Muscle layer of duodenum (tissue), 2 donors: ENCODE results near the gene CREB3.

Experiments
- H3K27ac ChIP-seq: one replicate; pipeline ENCODE4 v1.7.0; 2013; ENCODE audit warnings: mild to moderate bottlenecking, low read length
- H3K27me3 ChIP-seq: one replicate; pipeline ENCODE4 v1.7.0; 2013; ENCODE audit warnings: low read depth, mild to moderate bottlenecking, control low read depth, low read length
- H3K36me3 ChIP-seq, 2 donors: one replicate each; pipeline ENCODE4 v1.7.0; 2013; ENCODE audit warnings: low read length in 2 of 2, control low read depth in 1 of 2, mild to moderate bottlenecking in 1 of 2; ENCODE audit not compliant: insufficient read depth in 2 of 2, control insufficient read depth in 1 of 2
- H3K4me1 ChIP-seq, 2 donors: one replicate each; pipeline ENCODE4 v1.7.0; 2013; ENCODE audit warnings: low read length in 2 of 2, mild to moderate bottlenecking in 2 of 2, control low read depth in 1 of 2, moderate library complexity in 1 of 2; ENCODE audit not compliant: insufficient read depth in 2 of 2, control insufficient read depth in 1 of 2
- H3K4me3 ChIP-seq, 2 donors: one replicate each; pipeline ENCODE4 v1.7.0; 2013; ENCODE audit warnings: low read length in 2 of 2, low read depth in 1 of 2, mild to moderate bottlenecking in 1 of 2
- H3K9me3 ChIP-seq, 2 donors: one replicate each; pipeline ENCODE4 v1.7.0; 2013; ENCODE audit warnings: low read length in 2 of 2, control low read depth in 1 of 2, mild to moderate bottlenecking in 1 of 2; ENCODE audit not compliant: control insufficient read depth in 1 of 2
- donor health status: healthy.

CREB3 gene, protein sequence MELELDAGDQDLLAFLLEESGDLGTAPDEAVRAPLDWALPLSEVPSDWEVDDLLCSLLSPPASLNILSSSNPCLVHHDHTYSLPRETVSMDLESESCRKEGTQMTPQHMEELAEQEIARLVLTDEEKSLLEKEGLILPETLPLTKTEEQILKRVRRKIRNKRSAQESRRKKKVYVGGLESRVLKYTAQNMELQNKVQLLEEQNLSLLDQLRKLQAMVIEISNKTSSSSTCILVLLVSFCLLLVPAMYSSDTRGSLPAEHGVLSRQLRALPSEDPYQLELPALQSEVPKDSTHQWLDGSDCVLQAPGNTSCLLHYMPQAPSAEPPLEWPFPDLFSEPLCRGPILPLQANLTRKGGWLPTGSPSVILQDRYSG

DNA sequence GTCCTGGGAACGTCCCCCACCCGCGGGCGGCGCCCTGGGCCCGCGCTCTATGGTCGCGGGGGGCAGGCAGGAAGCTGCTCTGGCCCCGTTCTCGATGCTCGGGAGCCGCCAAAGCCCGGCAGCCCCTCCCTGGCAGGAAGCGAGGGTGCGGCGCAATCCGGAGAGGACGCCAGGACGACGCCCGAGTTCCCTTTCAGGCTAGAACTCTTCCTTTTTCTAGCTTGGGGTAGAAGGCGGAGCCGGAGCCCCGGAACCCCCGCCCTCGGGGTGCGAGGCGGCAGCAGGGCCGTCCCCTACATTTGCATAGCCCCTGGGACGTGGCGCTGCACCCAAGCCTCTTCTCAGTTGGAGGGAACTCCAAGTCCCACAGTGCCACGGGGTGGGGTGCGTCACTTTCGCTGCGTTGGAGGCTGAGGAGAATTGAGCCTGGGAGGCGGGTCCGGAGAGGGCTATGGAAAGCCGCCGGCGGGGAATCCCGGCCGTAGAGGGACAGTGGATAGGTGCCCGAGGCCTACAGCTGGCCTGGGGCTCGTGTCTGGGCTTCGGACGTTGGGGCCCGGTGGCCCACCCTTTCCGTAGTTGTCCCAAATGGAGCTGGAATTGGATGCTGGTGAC, at the start of gene CREB3, which contains the start of gene TLN1:
TSS of gene CREB3 (plus strand) at position 482 of the 615 bp plus-strand sequence. CDS start at position 589, 107 bp downstream.
TSS of gene TLN1 (minus strand) at position 11 of the 615 bp plus-strand sequence. CDS start 6,501 bp downstream, outside the sequence.
- Histone ChIP-seq H3K9me3 (no peaks in the 10 kb centered on the region), H3K4me1 (peaks cover 34 to 52% of the 10 kb centered on the region in 2 donors), H3K27ac (peak within 1 kb of the TSS; percentile 97)

DNA sequence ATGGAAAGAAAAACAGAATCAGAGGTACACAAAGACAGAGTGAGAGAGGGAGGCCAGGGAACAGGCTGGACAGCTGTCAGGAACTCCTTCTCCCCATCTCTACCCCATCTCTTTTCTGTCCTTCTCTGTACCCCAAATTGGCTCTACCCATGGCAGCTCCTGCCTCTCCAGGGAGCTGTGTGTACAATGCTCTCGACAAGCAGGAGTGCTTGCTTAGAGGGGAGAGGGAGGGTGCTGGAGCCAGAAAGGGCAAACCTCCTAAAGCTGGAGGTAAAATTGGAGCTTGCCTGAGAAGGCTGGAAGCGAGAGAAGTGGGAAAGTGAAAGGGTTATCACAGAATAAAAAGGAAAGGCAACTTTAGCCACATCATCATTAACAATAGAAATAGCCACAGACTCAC, 49.1 kb upstream of the CREB3 start:
- no peaks in the 10 kb centered on the region for H3K9me3 ChIP-seq
- peaks cover 26 to 43% of the 10 kb centered on the region in 2 donors for H3K36me3 ChIP-seq
- H3K27ac ChIP-seq: no peak overlapping the region
- H3K4me3 ChIP-seq: peak overlapping the region; percentile 7 to 78
- H3K4me1 ChIP-seq: peaks cover 0 to 33% of the 10 kb centered on the region in 2 donors
- H3K27me3 ChIP-seq: no peaks in the 10 kb centered on the region

More for the DNA sequence above, at the start of gene CREB3, which contains the start of gene TLN1:
- peak within 1 kb of the TSS; percentile 77 to 90 for H3K4me3 ChIP-seq
- H3K36me3 ChIP-seq: peaks cover 28% of the 10 kb centered on the region in 2 donors
- no peaks in the 10 kb centered on the region for H3K27me3 ChIP-seq

DNA sequence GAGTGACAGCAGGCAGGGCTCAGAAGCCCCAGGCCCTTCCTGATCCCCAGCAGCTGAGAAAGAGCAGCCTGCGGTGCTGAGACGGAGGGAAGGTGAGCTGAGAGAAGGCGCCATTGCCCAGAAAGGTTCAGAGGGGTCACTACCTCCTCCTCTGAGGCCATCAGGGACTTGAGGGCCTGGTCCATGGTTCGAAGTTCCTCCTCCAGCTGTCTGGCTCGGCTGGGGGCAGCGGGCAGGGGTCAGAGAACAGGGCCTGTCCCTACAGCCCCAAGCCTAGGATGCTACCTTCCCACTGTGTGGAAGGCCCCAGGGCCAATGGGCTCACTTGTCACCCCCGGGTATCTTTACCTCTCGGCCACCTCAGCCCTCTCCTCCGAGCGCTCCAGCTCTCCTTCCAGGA, 47.5 kb upstream of the CREB3 start:
- Histone ChIP-seq H3K4me1 (peaks cover 0 to 33% of the 10 kb centered on the region in 2 donors), H3K9me3 (no peaks in the 10 kb centered on the region), H3K27ac (peak overlapping the region; percentile 47), H3K36me3 (peaks cover 26 to 43% of the 10 kb centered on the region in 2 donors), H3K27me3 (no peaks in the 10 kb centered on the region), H3K4me3 (peak overlapping the region; percentile 32 to 78)

DNA sequence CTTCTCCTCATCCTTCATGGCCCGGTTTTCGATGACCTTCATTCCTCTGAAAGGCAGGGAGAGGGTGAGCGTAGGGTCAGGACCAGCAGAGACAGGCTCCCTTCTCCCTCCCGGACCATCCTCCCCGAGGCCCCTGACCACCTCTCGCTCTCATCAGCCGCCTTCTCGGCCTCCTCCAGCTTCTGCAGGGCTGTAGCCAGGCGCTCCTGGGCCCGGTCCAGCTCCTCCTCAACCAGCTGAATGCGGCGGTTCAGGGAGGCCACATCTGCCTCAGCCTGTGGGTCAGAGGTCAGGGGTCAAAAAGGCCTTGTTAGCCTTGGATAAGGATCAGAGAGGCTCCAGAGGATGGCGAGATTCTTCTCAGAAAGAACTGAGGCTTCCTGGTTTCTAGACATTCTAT, 47.0 kb upstream of the CREB3 start:
- Histone ChIP-seq H3K27ac (no peak overlapping the region), H3K27me3 (no peaks in the 10 kb centered on the region), H3K4me1 (peaks cover 0 to 33% of the 10 kb centered on the region in 2 donors), H3K4me3 (peak overlapping the region; percentile 32 to 78), H3K36me3 (peaks cover 26 to 47% of the 10 kb centered on the region in 2 donors), H3K9me3 (no peaks in the 10 kb centered on the region)

DNA sequence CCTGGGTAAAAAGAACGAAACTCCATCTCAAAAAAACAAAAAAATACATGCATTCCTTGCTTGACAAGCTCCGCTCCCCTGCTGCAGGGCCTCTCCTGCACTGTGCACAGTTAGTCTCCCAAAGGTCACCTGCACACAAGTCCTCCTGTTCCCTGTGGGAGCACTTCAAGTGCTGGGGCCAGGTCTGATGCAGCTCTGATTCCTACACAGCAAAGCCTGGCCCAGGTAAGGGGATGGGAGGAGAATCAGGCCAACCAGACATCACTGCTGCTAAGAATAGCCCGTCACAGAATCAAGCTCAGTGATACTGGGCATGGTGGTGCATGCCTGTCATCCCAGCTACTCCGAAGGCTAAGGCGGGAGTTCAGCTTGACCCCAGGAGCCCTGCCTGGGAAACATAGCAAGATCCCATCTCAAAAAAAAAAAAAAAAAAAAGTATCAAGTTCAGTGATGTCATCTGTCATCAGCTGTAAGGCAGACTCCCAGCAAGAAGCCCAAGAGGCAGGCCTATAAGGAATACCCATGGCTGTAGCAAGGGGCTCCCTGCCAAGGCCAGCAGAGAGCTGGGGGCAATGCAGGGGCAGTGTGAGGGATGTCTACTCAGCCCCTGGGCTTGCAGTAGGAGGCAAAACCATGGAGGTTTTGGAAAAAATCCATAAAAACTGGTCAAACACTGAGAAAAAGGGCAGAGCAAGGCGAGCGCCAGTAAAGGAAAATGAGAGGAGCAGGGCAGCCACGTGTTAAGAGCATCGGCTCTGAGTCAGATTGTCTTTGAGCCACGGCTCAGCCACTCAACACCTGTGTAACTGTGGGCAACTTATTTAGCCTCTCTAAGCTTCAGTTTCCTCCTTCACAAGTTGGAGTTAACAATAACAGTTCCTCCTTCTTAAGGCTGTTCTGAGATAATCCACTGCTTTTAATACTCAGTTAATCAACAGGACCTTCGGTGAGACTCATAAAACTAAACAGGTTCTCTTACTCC, 46.0 kb upstream of the CREB3 start:
- H3K4me3 ChIP-seq: peak overlapping the region; percentile 71 to 78
- H3K9me3 ChIP-seq: no peaks in the 10 kb centered on the region
- H3K4me1 ChIP-seq: peaks cover 0 to 36% of the 10 kb centered on the region in 2 donors
- peak overlapping the region; percentile 94 for H3K27ac ChIP-seq
- no peaks in the 10 kb centered on the region for H3K27me3 ChIP-seq
- peaks cover 26 to 51% of the 10 kb centered on the region in 2 donors for H3K36me3 ChIP-seq

DNA sequence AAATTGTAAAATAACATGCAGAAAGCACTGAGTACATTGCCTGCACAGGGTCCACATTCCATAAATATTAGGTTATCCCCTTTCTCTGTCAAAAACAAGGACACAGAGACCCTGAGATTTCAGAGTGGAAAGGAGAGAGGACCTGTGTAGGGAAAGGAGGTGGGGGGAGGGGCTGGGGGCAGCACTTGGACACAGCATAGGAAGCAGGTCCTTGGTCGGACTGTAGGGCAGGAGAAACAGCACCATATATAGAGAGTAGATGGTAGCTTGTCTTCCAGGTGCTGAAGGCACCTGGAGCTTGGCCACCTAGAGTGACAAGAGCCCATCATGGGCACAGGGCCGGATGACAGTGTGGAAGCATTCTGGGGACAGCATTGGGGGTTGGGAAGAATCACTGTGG, 45.2 kb upstream of the CREB3 start:
- Histone ChIP-seq H3K27me3 (no peaks in the 10 kb centered on the region), H3K4me3 (peak overlapping the region; percentile 71 to 78), H3K9me3 (no peaks in the 10 kb centered on the region), H3K4me1 (peaks cover 0 to 36% of the 10 kb centered on the region in 2 donors), H3K36me3 (peaks cover 25 to 51% of the 10 kb centered on the region in 2 donors), H3K27ac (peak overlapping the region; percentile 94)

DNA sequence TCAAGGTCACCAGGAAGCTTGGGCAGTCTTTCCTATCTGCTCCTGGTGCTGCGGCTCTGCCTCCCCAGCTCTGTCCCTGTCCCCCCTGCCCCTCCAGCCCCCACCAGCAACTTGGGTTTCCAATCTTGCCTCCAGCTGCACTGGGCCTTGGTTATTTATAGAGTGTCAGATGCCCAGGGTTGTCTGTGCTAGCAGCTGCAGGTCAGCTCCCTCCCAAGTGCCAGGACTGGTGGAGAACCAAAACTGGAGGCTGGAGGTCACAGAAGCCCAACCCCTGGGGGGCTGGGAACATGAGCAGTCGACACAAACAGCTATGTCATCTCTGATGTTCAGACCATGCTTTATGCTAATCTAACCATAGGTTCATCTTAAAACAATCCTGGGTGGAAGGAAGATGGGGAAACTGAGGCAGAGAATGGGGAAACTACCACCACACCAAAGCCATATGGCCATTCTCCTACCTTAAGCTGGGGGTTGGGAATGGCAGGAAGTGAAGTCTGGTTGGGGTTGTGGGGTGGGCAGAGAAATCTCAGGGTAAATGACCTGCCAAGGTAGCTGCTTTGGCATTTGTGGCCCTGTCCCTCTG, 44.4 kb upstream of the CREB3 start:
- Histone ChIP-seq H3K27me3 (no peaks in the 10 kb centered on the region), H3K4me3 (peak overlapping the region; percentile 71 to 78), H3K36me3 (peaks cover 17 to 43% of the 10 kb centered on the region in 2 donors), H3K9me3 (no peaks in the 10 kb centered on the region), H3K4me1 (peaks cover 0 to 29% of the 10 kb centered on the region in 2 donors), H3K27ac (peak overlapping the region; percentile 94)

DNA sequence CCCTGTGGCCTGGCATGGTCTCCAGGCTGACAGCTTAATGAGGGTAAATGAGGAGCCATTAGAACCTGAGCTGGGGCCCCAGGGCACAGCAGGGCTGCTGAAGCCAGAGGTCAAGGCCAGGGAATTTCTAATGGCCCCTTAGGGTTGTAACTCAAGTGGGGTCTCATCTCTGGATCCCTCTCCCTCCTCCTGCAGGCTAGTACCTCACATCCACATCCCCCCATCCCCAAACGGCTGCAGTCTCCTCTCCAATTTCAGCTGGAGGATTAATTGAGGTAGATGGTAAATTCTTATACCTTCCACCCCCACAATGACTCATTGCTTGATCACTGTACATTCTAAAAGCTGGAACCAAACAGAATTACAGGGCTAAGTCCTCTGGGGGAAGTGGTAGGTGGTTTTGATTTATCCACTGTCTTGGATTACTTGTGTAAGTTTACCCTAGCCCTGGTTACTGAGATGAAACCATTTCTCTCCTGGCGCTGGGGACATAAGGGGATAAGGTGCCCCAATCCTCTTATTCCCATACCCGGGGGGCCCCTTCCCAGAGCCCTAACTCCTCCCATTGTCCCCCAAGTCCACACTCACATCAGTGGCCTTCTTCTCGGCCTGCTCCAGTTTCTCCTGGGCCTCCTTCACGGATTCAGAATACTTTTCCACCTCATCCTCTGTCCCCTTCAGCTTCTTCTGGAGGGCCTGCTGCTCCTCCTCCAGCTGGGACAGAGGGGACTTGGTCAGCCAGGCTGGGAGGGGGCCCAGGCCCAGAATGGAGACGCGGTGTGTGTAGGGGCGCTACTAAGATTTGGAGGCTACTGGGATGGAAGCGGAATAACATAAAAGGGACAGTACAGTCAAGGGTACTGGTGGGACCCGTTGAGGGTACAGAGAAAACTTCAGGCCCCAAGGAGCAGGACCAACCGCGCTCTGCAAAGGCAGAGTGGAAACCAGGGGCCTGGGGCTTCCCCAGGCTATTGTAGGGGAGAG, 43.6 kb upstream of the CREB3 start:
- Histone ChIP-seq H3K27me3 (no peaks in the 10 kb centered on the region), H3K4me3 (peak overlapping the region; percentile 71 to 78), H3K4me1 (peaks cover 0 to 22% of the 10 kb centered on the region in 2 donors), H3K27ac (peak overlapping the region; percentile 94), H3K9me3 (no peaks in the 10 kb centered on the region), H3K36me3 (peaks cover 10 to 35% of the 10 kb centered on the region in 2 donors)

DNA sequence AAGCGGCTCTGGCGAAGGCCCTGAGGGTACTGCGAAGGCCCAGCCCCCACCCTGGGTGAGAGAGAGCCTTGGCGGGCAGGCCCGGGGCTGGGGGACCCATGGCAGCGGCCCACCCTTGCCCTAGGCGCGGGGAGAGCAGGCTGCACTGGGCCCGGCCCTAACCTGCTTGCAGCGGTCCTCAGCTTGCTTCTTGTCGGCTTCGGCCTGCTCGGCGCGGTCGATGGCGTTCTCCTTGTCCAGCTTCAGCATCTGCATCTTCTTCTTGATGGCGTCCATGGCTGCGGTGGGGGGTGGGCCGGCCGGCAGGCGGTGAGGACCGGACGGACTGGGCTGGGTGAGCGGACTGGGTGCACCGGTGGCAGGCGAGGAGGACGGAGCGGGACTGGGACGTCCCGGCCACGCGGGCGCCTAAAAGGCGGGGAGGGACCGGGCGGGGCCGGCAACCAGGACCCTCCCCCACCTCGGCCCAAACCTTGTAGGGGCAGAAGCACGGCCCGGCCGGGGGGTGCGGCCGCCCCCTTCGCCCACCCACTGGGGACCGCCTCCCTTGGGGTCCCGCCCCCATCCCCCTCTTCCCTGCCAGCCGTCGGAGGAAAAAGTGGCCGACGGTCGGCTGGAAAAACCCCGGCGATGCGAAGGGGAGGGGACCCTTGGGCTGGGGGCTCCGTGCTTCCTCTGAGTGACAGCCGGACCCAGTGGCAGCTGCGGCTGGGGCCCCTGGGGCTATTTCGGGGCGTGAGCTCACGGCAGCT, 42.7 kb upstream of the CREB3 start, which contains the start of gene TPM2:
TSS of gene TPM2 (minus strand) at position 384 of the 752 bp plus-strand sequence. CDS start at position 276, 108 bp downstream.
- H3K4me3 ChIP-seq: peak within 1 kb of the TSS; percentile 71 to 78
- H3K27me3 ChIP-seq: no peaks in the 10 kb centered on the region
- peaks cover 5 to 28% of the 10 kb centered on the region in 2 donors for H3K36me3 ChIP-seq
- H3K27ac ChIP-seq: peak within 1 kb of the TSS; percentile 97
- H3K9me3 ChIP-seq: no peaks in the 10 kb centered on the region
- H3K4me1 ChIP-seq: peaks cover 0 to 15% of the 10 kb centered on the region in 2 donors
